K562 (cell line): ENCODE measurements around the gene FXYD4. TPM values are rescaled to one million over a fixed set of nuclear protein-coding genes. Genes with fewer than 3 reads are reported as not detected.

Experiments used
- ATF1 ChIP-seq, 2 experiments: fragments of 450-650 bp in 1 of 2; IDR thresholded peaks; 2 replicates each; pipeline ENCODE4 v1.6.1; 2016; ENCODE audit warnings: missing compliant biosample characterization in 1 of 2, missing genetic modification characterization in 1 of 2
- BDP1 ChIP-seq: IDR thresholded peaks from 3 replicates; pipeline ENCODE4 v1.6.1; 2011; ENCODE audit not compliant: insufficient read length, insufficient read depth
- BRF1 ChIP-seq: IDR thresholded peaks from 3 replicates; pipeline ENCODE4 v1.6.1; 2011; ENCODE audit warnings: borderline replicate concordance, mild to moderate bottlenecking; ENCODE audit not compliant: insufficient read length; ENCODE audit errors: extremely low read depth
- CBFA2T2 ChIP-seq: fragments of 450-650 bp; conservative IDR thresholded peaks from 2 replicates; pipeline ENCODE4 v1.6.1; 2017; ENCODE audit warnings: mild to moderate bottlenecking
- CC2D1A ChIP-seq: fragments of 450-650 bp; IDR thresholded peaks from 2 replicates; pipeline ENCODE4 v1.6.1; 2017; ENCODE audit warnings: mild to moderate bottlenecking
- DIDO1 ChIP-seq: fragments of 450-650 bp; IDR thresholded peaks from 2 replicates; pipeline ENCODE4 v1.6.1; 2016; ENCODE audit warnings: low read depth, missing biosample characterization, missing genetic modification characterization
- ERF ChIP-seq: fragments of 450-650 bp; formaldehyde crosslinking; IDR thresholded peaks from 2 replicates; pipeline ENCODE4 v1.4.0; 2020; ENCODE audit warnings: mild to moderate bottlenecking, mixed read lengths
- HNRNPLL ChIP-seq: fragments of 200-400 bp; formaldehyde crosslinking; IDR thresholded peaks from 2 replicates; pipeline ENCODE4 v1.6.1; 2017; ENCODE audit warnings: low read length, low read depth, mild to moderate bottlenecking; ENCODE audit not compliant: poor library complexity, severe bottlenecking
- LCOR ChIP-seq: sonication (generic); formaldehyde crosslinking; IDR thresholded peaks from 2 replicates; pipeline ENCODE4 v1.8.0; 2022; ENCODE audit warnings: mild to moderate bottlenecking, missing genetic modification reagents
- MAZ ChIP-seq, 2 experiments: fragments of 450-650 bp in 1 of 2; sonication (generic) in 1 of 2; formaldehyde crosslinking; IDR thresholded peaks in 1 of 2; conservative IDR thresholded peaks in 1 of 2; 2 replicates each; pipeline versions ENCODE4 v1.4.0 to v1.5.0; 2020; ENCODE audit warnings: mild to moderate bottlenecking in 1 of 2, missing genetic modification reagents in 1 of 2
- NR2C2 ChIP-seq, 2 experiments: fragments of 200-800 bp in 1 of 2; sonication (Bioruptor generic) in 1 of 2; sonication (generic) in 1 of 2; formaldehyde crosslinking in 1 of 2; IDR thresholded peaks; 2 replicates each; pipeline versions ENCODE4 v1.6.1 to v1.8.0; 2016 to 2022; ENCODE audit warnings: mild to moderate bottlenecking in 1 of 2, missing compliant biosample characterization in 1 of 2, missing genetic modification characterization in 1 of 2, missing genetic modification reagents in 1 of 2
- PCBP2 ChIP-seq: fragments of 200-400 bp; formaldehyde crosslinking; IDR thresholded peaks from 2 replicates; pipeline ENCODE4 v1.6.1; 2018; ENCODE audit warnings: low read length, low read depth, mild to moderate bottlenecking, moderate library complexity; ENCODE audit not compliant: poor library complexity, severe bottlenecking
- PPARD ChIP-seq: fragments of 250-450 bp; sonication (Bioruptor Pico); IDR thresholded peaks from 2 replicates; pipeline ENCODE4 v1.8.0; 2022; ENCODE audit warnings: inconsistent platforms, mild to moderate bottlenecking, moderate library complexity
- TBP ChIP-seq: optimal IDR thresholded peaks from 2 replicates; pipeline ENCODE3; 2011; ENCODE audit warnings: low read depth, low read length, improper control_type of control experiment
- ZC3H4 ChIP-seq: sonication (generic); formaldehyde crosslinking; IDR thresholded peaks from 2 replicates; pipeline ENCODE4 v1.9.0; 2021; ENCODE audit warnings: missing genetic modification reagents, borderline replicate concordance
- ZNF146 ChIP-seq: IDR thresholded peaks from one replicate; pipeline ENCODE4 v1.6.1; 2018; ENCODE audit warnings: missing compliant biosample characterization; ENCODE audit not compliant: unreplicated experiment
- ZNF512 ChIP-seq: IDR thresholded peaks from 2 replicates; pipeline ENCODE4 v1.6.1; 2016; ENCODE audit warnings: missing genetic modification characterization, missing compliant biosample characterization
- ZNF609 ChIP-seq: sonication (generic); formaldehyde crosslinking; IDR thresholded peaks from 2 replicates; pipeline ENCODE4 v1.8.1; 2023; ENCODE audit warnings: missing genetic modification reagents, mild to moderate bottlenecking, borderline replicate concordance
- polyA plus RNA-seq, 8 experiments: library from polyadenylated mRNA; depleted of rRNA in 4 of 8; stranded (reverse) in 5 of 8; unstranded in 3 of 8; fragments of >200 nt; fragmentation: Nextera tagmentation in 2 of 8; fragmentation: Illumina TruSeq in 1 of 8; extraction: Ambion mirVana in 2 of 8; extraction: Trizol in 1 of 8; gene quantifications; 2 replicates each; pipeline versions ENCODE4 v1.2.1 to v1.2.3, GENCODE V29; 2011 to 2014; ENCODE audit warnings: inconsistent platforms in 1 of 8, missing spikeins in 1 of 8
- total RNA-seq, 7 experiments: library from RNA; depleted of rRNA in 6 of 7; stranded (reverse); fragments of >200 nt in 6 of 7; fragmentation: Illumina TruSeq in 2 of 7; extraction: Trizol in 2 of 7; gene quantifications; 2 replicates each; pipeline versions ENCODE4 v1.2.1 to v1.2.3, GENCODE V29; 2011 to 2021; ENCODE audit warnings: low replicate concordance in 1 of 7
- TF ChIP-seq, protein P1 (sequence below): fragments of 250-450 bp; sonication (Bioruptor Pico); IDR thresholded peaks from 2 replicates; pipeline ENCODE4 v1.5.1; 2021; ENCODE audit warnings: mild to moderate bottlenecking

Gene FXYD4
- total and polyA plus RNA-seq, 9 of the 15 experiments (the other 6 are each of a cell fraction or from before 2014, with no cell fraction given) = not detected

DNA sequence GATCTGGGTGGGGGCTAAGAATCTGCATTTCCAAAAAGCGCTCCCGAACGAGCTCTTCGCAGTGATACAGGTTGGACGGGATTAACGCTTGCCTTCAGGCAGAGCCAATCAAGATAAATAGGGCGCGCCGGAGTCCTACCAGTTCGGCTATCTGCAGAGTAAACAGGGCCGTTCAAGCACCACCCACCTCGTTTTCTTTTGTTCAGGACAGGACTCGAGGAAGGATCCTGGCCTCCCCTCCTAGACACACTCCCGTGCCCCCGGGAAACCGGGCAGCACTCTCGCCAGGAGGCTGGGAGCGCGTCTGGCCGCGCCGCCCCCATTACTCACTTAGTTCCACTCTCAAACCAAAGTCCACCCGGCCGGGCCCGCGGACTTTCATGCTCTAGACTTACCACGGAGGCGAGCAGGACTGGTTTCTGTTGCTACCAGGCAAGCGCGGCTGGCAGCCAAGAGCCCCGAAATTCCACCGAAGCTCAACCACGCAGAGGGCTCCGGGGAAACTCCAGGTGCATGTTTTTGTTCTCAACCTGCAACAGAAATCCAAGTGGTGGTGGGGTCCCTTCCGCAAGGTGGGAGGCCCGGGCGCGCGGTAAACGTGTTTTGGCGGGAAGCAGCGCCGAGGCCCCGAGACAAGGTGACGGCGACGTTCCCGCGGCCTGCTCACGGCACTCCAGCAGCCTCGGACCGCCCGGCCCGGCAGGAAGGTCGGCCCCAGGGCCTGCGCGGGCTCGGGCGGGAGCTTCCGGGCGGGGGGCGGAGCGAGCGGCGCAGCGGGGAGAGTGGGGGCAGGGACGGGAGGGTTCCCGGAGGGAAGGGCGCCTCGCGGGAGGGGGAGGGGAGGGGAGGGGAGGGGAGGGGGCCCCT, 24.9 kb downstream of the FXYD4 start (continued):
- TF ChIP-seq ERF (CRISPR knock-in tag) (no peak), ZNF146 (CRISPR knock-in tag) (no peak), ZNF512 (tag) (no peak), PPARD (CRISPR knock-in tag) (no peak), ZNF609 (no peak), CBFA2T2 (no peak), LCOR (CRISPR knock-in tag) (peak; percentile 77), NR2C2 (CRISPR knock-in tag; IDR thresholded peaks at IDR 0.05) (no peak; the same call in 1 of the 2 replicates), NR2C2 (tag; IDR thresholded peaks at IDR 0.05) (no peak), ATF1 (CRISPR knock-in tag; IDR thresholded peaks at IDR 0.05) (no peak), ATF1 (tag; IDR thresholded peaks at IDR 0.05) (peak; percentile 31), MAZ (CRISPR knock-in tag; conservative IDR thresholded peaks at IDR 0.05 in 1 of 2, IDR thresholded peaks at IDR 0.05 in 1 of 2) (peak in 1 of 2 experiments; percentile 17; a peak in 2 of 4 replicates), DIDO1 (tag) (no peak), HNRNPLL (peak; percentile 76), ZC3H4 (CRISPR knock-in tag) (no peak), BDP1 (no peak), PCBP2 (no peak), TBP (peak; percentile 61), BRF1 (no peak), CC2D1A (peak; percentile 27; the same call in 1 of the 2 replicates)
- TF ChIP-seq, protein P1, sequence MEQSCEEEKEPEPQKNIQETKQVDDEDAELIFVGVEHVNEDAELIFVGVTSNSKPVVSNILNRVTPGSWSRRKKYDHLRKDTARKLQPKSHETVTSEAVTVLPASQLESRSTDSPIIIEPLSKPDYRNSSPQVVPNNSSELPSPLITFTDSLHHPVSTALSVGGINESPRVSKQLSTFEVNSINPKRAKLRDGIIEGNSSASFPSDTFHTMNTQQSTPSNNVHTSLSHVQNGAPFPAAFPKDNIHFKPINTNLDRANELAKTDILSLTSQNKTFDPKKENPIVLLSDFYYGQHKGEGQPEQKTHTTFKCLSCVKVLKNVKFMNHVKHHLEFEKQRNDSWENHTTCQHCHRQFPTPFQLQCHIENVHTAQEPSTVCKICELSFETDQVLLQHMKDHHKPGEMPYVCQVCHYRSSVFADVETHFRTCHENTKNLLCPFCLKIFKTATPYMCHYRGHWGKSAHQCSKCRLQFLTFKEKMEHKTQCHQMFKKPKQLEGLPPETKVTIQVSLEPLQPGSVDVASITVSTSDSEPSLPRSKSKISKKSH (CRISPR knock-in tag) = no peak
